Measurements from ENCODE around the gene HRCT1. TPM values are rescaled to one million over a fixed set of nuclear protein-coding genes. Genes with fewer than 3 reads are reported as not detected.

Gene HRCT1
- total RNA-seq, 1 experiment from 2014 or later, result 3.6 TPM

DNA sequence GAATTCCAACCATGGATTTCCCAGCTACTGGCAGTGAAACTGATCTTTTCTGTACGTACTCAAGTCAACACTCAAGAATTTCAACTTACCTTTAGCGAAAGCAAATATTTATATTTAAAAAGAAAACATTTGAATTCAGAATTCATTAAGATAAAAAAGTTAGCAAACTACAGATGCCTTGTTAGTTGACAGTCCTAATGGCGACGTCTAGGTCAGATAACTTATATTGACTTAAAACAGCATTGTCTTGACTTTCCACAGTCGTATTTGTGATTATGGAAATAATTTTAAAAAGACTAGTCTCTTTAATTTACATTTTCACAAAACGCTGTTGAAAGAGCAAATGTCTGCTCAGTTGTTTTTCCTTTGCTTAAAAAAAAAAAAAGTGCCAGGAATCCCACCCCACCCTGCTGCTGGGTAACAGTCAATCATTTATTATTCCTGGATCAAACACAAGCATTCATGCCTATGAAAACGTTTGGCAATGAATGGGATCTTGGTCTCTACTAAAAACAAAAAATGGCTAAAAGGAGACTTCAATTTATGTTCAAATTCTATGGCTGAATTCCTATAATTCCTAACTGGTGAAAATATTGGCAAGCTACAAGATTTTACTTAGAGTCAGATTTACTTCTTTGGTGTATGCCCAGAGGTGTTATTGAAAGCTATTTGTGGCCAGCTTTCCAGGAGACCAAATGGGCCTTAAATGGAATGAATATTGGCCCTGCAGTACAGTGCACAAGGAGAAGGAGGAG is 29.9 kb downstream of the HRCT1 start:
- no peaks in the 10 kb centered on the region for H3F3A ChIP-seq (ENCODE audit: insufficient read depth, low read depth)
- no peak for TF ChIP-seq EZH2 (IDR thresholded peaks at IDR 0.05; ENCODE audit: low read depth)
- TF ChIP-seq, protein P1, sequence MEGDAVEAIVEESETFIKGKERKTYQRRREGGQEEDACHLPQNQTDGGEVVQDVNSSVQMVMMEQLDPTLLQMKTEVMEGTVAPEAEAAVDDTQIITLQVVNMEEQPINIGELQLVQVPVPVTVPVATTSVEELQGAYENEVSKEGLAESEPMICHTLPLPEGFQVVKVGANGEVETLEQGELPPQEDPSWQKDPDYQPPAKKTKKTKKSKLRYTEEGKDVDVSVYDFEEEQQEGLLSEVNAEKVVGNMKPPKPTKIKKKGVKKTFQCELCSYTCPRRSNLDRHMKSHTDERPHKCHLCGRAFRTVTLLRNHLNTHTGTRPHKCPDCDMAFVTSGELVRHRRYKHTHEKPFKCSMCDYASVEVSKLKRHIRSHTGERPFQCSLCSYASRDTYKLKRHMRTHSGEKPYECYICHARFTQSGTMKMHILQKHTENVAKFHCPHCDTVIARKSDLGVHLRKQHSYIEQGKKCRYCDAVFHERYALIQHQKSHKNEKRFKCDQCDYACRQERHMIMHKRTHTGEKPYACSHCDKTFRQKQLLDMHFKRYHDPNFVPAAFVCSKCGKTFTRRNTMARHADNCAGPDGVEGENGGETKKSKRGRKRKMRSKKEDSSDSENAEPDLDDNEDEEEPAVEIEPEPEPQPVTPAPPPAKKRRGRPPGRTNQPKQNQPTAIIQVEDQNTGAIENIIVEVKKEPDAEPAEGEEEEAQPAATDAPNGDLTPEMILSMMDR (conservative IDR thresholded peaks at IDR 0.05), result no peak
- no peak overlapping the region for H2AFZ ChIP-seq
- no peaks in the 10 kb centered on the region for H4K20me1 ChIP-seq (ENCODE audit: insufficient read depth)
- no peaks in the 10 kb centered on the region for H3K9me3 ChIP-seq (ENCODE audit: insufficient read depth, low read depth)
- H3K79me2 ChIP-seq (ENCODE audit: low read depth), result no peaks in the 10 kb centered on the region
- H3K36me3 ChIP-seq (ENCODE audit: low read depth), result no peaks in the 10 kb centered on the region
- BruUV-seq (replicated peaks), result no TSS peak
- H3K4me2 ChIP-seq, result no peak overlapping the region
- intact Hi-C loops (cut with micrococcal nuclease; ENCODE audit: unreplicated experiment), result no loop called here
- no peak overlapping the region for H3K4me3 ChIP-seq
- ChIA-PET POLR2A (ENCODE audit: unreplicated experiment) (no interaction called here), CTCF (no interaction called here)
- no peak overlapping the region for H3K27ac ChIP-seq
- H3K9me2 ChIP-seq (ENCODE audit: insufficient read depth), result no peaks in the 10 kb centered on the region
- H3K27me3 ChIP-seq (ENCODE audit: insufficient read depth, low read depth), result no peaks in the 10 kb centered on the region
- no peak for DNase-seq
- H3K4me1 ChIP-seq (replicated peaks; ENCODE audit: insufficient read depth), result no peaks in the 10 kb centered on the region

DNA sequence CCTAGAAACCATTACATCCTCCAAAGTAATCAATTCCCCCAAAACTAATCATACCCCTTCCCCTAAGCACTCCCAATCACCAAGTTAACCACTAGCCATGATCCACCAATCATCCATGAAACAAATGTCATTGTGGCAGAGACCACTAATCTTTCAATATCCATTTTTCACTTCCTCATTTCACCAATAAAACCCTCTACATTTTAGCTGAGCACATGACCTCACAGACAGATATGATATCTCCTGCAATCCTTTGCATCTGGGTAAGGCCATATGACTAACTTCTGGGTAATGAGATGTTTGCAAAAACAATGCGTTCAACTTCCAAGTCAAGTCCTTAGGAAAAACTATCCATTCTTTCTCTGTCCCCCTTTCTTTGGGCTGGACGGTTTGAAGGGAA is 31.2 kb downstream of the HRCT1 start:
- Histone ChIP-seq H3K9me3 (ENCODE audit: insufficient read depth, low read depth) (no peaks in the 10 kb centered on the region), H3K36me3 (ENCODE audit: low read depth) (no peaks in the 10 kb centered on the region), H3K9me2 (ENCODE audit: insufficient read depth) (no peaks in the 10 kb centered on the region), H3K4me2 (no peak overlapping the region), H4K20me1 (ENCODE audit: insufficient read depth) (no peaks in the 10 kb centered on the region), H3K27me3 (ENCODE audit: insufficient read depth, low read depth) (no peaks in the 10 kb centered on the region), H3K27ac (no peak overlapping the region), H3K79me2 (ENCODE audit: low read depth) (no peaks in the 10 kb centered on the region), H2AFZ (no peak overlapping the region), H3K4me1 (replicated peaks; ENCODE audit: insufficient read depth) (no peaks in the 10 kb centered on the region), H3K4me3 (no peak overlapping the region), H3F3A (ENCODE audit: insufficient read depth, low read depth) (no peaks in the 10 kb centered on the region)
- ChIA-PET POLR2A (ENCODE audit: unreplicated experiment) (no interaction called here), CTCF (no interaction called here)
- no TSS peak for BruUV-seq (replicated peaks)
- TF ChIP-seq, protein P1 (conservative IDR thresholded peaks at IDR 0.05), result no peak
- no peak for TF ChIP-seq EZH2 (IDR thresholded peaks at IDR 0.05; ENCODE audit: low read depth)
- intact Hi-C loops (cut with micrococcal nuclease; ENCODE audit: unreplicated experiment), result no loop called here
- DNase-seq, result no peak

DNA sequence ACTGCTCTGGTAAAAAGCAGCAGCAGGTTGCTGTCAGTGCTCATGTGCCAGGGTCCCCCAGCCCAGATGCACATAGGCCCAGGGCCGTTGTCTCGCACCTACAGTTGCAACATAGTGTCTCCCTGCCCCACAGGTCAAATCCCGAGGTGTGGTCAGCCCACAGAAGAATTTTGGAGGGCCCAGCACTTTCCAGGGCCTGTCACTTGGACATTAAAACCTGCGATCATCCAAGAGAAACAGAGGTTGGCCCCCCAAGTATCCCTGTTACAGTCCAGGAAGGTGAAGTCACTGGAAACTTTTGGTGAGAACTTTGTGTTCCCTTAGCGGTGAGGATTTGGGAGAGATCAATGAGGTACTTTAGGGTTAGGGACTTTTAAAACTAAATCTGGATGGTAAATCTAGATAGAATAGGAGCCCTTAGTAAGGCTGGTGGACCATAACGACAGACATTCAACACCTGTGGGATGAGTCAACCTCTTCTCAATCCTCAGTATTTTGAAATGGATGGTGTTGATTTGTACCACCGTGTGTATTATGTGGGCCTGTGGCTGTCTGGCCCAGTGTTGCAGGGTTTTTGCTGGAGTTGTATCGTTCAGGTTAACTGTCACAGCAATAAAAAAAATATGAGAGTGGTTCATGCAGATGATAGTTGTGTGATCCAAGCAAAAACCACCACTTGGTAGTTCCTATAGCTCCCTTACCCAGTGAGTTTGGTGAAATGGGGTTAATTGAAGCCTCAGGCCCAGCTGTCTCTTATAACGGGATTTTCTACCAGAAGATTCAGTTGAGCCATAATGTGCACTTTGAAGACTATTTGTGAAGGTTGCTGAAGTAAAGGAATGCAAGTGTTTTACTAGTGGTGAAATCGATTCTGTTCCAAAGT is 32.7 kb downstream of the HRCT1 start:
- Histone ChIP-seq H3K27me3 (ENCODE audit: insufficient read depth, low read depth) (no peaks in the 10 kb centered on the region), H3K4me2 (no peak overlapping the region), H3K79me2 (ENCODE audit: low read depth) (no peaks in the 10 kb centered on the region), H3F3A (ENCODE audit: insufficient read depth, low read depth) (no peaks in the 10 kb centered on the region), H3K9me2 (ENCODE audit: insufficient read depth) (no peaks in the 10 kb centered on the region), H3K9me3 (ENCODE audit: insufficient read depth, low read depth) (no peaks in the 10 kb centered on the region), H4K20me1 (ENCODE audit: insufficient read depth) (no peaks in the 10 kb centered on the region), H3K27ac (no peak overlapping the region), H3K4me3 (no peak overlapping the region), H2AFZ (no peak overlapping the region), H3K4me1 (replicated peaks; ENCODE audit: insufficient read depth) (no peaks in the 10 kb centered on the region), H3K36me3 (ENCODE audit: low read depth) (no peaks in the 10 kb centered on the region)
- intact Hi-C loops (cut with micrococcal nuclease; ENCODE audit: unreplicated experiment), result no loop called here
- CTCF ChIA-PET, result no interaction called here
- no TSS peak for BruUV-seq (replicated peaks)
- DNase-seq, result no peak
- no peak for TF ChIP-seq EZH2 (IDR thresholded peaks at IDR 0.05; ENCODE audit: low read depth)
- TF ChIP-seq, protein P1 (conservative IDR thresholded peaks at IDR 0.05), result no peak
- POLR2A ChIA-PET (ENCODE audit: unreplicated experiment), result no interaction called here

All from PC-9 (cell line).